Kidney (tissue), 14 donors: Measurements from ENCODE around the gene LUZP1. TPM values are rescaled to one million over a fixed set of nuclear protein-coding genes. Genes with fewer than 3 reads are reported as not detected.

ENCODE experiments used
- DNase-seq, 5 donors: peaks; one replicate each; pipeline ENCODE4 v3.0.0-alpha.2; 2013 to 2020
- FAIRE-seq: peaks from 2 replicates; lab custom pipeline; 2012; peaks lifted over from hg19 to GRCh38; lab: Jason Lieb, UNC
- H3K27ac ChIP-seq, 2 donors: one replicate each; pipeline ENCODE4 v1.7.0; 2013; ENCODE audit warnings: low read depth in 2 of 2, low read length in 2 of 2, inconsistent platforms in 1 of 2
- H3K27me3 ChIP-seq: one replicate; pipeline ENCODE4 v1.7.1; 2013; ENCODE audit warnings: low read length, inconsistent platforms; ENCODE audit not compliant: control insufficient read depth, insufficient read depth
- H3K36me3 ChIP-seq, 3 donors: one replicate each; pipeline versions ENCODE4 v1.7.0 to v1.7.1; 2013; ENCODE audit warnings: low read length in 3 of 3, control low read depth in 1 of 3, inconsistent platforms in 1 of 3; ENCODE audit not compliant: insufficient read depth in 3 of 3, control insufficient read depth in 2 of 3
- H3K4me1 ChIP-seq, 3 donors: one replicate each; pipeline versions ENCODE4 v1.7.0 to v1.7.1; 2013; ENCODE audit warnings: low read length in 3 of 3, inconsistent platforms in 1 of 3, low read depth in 1 of 3; ENCODE audit not compliant: control insufficient read depth in 2 of 3, insufficient read depth in 2 of 3
- H3K4me3 ChIP-seq, 3 donors: one replicate each; pipeline versions ENCODE4 v1.7.0 to v1.8.1; 2013; ENCODE audit warnings: low read length in 3 of 3, control low read depth in 1 of 3, inconsistent platforms in 1 of 3
- H3K9ac ChIP-seq, 3 donors: one replicate each; pipeline versions ENCODE4 v1.7.0 to v1.7.1; 2013; ENCODE audit warnings: low read length in 3 of 3, control low read depth in 1 of 3, inconsistent platforms in 1 of 3
- H3K9me3 ChIP-seq, 3 donors: one replicate each; pipeline versions ENCODE4 v1.7.0 to v1.7.1; 2013; ENCODE audit warnings: low read length in 3 of 3, control low read depth in 1 of 3, inconsistent platforms in 1 of 3; ENCODE audit not compliant: control insufficient read depth in 2 of 3, insufficient read depth in 1 of 3
- intact Hi-C: fragments of 100-400 bp; cut with DNase I; formaldehyde crosslinking; loops from one replicate; pipeline ENCODE4 v1.11.1; 2022
- polyA plus RNA-seq: library from polyadenylated mRNA; stranded (reverse); fragments of 350-450 nt; fragmentation: Illumina TruSeq; extraction: RNeasy Lipid Tissue Mini Kit (QIAGEN cat#74804); gene quantifications from one replicate; pipeline ENCODE4 v1.2.3, GENCODE V29; 2014; ENCODE audit warnings: low read depth, low replicate concordance; ENCODE audit not compliant: insufficient read depth
- total RNA-seq: library from RNA; stranded (reverse); fragmentation: NEBNext Ultra II Directional; extraction: Animal tissue kit (Norgen Biotek cat#: 25700); gene quantifications from one replicate; pipeline ENCODE4 v1.2.1, GENCODE V29; 2021
- TF ChIP-seq, protein P1 (sequence below): IDR thresholded peaks from 3 replicates; pipeline ENCODE4 v1.5.1; 2012; ENCODE audit warnings: mild to moderate bottlenecking, moderate library complexity, borderline replicate concordance; ENCODE audit not compliant: insufficient read depth; ENCODE audit errors: extremely low read depth
- donor health status: control.
- donor health status: control.
- donor health status: control.
- donor health status: control.
- donor health status: control.
- donor health status: DM: yes; HTN: yes; CAD: no.
- donor health status: Normal renal cell carcinoma (clear cell type).

LUZP1 gene
- total and polyA plus RNA-seq, 2 donors from 2014 or later: 6.7 to 39.0 TPM

GRCh38 chr1:23091545-23091944 lies 77.1 kb downstream of the LUZP1 start:
- no peak overlapping the region for H3K27ac ChIP-seq
- FAIRE-seq (no peak), DNase-seq (no peak)
- intact Hi-C loops: no loop called here
- H3K27me3 ChIP-seq: no peaks in the 10 kb centered on the region
- TF ChIP-seq, protein P1, sequence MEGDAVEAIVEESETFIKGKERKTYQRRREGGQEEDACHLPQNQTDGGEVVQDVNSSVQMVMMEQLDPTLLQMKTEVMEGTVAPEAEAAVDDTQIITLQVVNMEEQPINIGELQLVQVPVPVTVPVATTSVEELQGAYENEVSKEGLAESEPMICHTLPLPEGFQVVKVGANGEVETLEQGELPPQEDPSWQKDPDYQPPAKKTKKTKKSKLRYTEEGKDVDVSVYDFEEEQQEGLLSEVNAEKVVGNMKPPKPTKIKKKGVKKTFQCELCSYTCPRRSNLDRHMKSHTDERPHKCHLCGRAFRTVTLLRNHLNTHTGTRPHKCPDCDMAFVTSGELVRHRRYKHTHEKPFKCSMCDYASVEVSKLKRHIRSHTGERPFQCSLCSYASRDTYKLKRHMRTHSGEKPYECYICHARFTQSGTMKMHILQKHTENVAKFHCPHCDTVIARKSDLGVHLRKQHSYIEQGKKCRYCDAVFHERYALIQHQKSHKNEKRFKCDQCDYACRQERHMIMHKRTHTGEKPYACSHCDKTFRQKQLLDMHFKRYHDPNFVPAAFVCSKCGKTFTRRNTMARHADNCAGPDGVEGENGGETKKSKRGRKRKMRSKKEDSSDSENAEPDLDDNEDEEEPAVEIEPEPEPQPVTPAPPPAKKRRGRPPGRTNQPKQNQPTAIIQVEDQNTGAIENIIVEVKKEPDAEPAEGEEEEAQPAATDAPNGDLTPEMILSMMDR: no peak
- H3K4me3 ChIP-seq: no peak overlapping the region
- no peaks in the 10 kb centered on the region for H3K9me3 ChIP-seq
- H3K9ac ChIP-seq: no peak overlapping the region
- H3K36me3 ChIP-seq: peaks cover 5 to 57% (median 42%) of the 10 kb centered on the region in 3 donors
- no peaks in the 10 kb centered on the region for H3K4me1 ChIP-seq

GRCh38 chr1:23090056-23090455 lies 78.6 kb downstream of the LUZP1 start:
- Histone ChIP-seq H3K27me3 (no peaks in the 10 kb centered on the region), H3K9ac (no peak overlapping the region)

GRCh38 chr1:23088027-23088426 lies 80.6 kb downstream of the LUZP1 start:
- Histone ChIP-seq H3K27ac (no peak overlapping the region), H3K9me3 (no peaks in the 10 kb centered on the region), H3K27me3 (no peaks in the 10 kb centered on the region), H3K36me3 (peaks cover 6 to 66% (median 45%) of the 10 kb centered on the region in 3 donors), H3K4me3 (no peak overlapping the region), H3K4me1 (no peaks in the 10 kb centered on the region), H3K9ac (no peak overlapping the region)
- no peak for DNase-seq
- no peak for FAIRE-seq
- TF ChIP-seq, protein P1: no peak
- intact Hi-C loops: no loop called here

More at GRCh38 chr1:23090056-23090455, 78.6 kb downstream of the LUZP1 start:
- no peaks in the 10 kb centered on the region for H3K9me3 ChIP-seq
- peaks cover 5 to 59% (median 48%) of the 10 kb centered on the region in 3 donors for H3K36me3 ChIP-seq
- intact Hi-C loops: no loop called here
- no peak overlapping the region for H3K27ac ChIP-seq
- no peak overlapping the region for H3K4me3 ChIP-seq
- FAIRE-seq: no peak
- TF ChIP-seq, protein P1: no peak
- no peak for DNase-seq
- no peaks in the 10 kb centered on the region for H3K4me1 ChIP-seq

DNA sequence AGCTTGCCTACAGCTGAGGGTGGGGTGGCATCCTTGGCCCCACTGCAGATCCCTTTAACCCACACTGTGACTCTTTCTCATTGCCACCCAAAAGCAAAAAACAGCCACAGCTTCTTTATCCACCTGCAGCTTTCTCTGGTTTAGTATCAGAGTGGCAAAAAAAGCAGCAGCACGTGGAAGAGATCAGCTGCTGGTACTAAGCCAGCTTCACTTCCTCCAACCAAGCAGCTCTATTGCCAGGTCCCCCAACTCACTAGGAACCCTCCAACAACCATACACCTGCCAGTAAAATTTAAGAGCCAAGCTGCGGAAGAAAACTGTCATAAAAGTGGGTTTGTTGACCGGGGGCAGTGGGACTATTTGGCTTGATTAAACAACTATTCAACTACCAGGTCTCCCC lies 83.0 kb downstream of the LUZP1 start:
- FAIRE-seq (no peak), DNase-seq (no peak)
- H3K9ac ChIP-seq: no peak overlapping the region
- intact Hi-C loops: no loop called here
- H3K36me3 ChIP-seq: peaks cover 6 to 63% (median 42%) of the 10 kb centered on the region in 3 donors
- H3K27ac ChIP-seq: no peak overlapping the region
- H3K4me1 ChIP-seq: no peaks in the 10 kb centered on the region
- H3K27me3 ChIP-seq: no peaks in the 10 kb centered on the region
- TF ChIP-seq, protein P1: no peak
- no peak overlapping the region for H3K4me3 ChIP-seq
- no peaks in the 10 kb centered on the region for H3K9me3 ChIP-seq
